BLaER1 treated with 17β-estradiol and CSF1 and Interleukin-3, amounts not matched to agents 10 nM and 100 nM (cell line): Measurements from ENCODE around the gene SMARCA2.

ENCODE experiments used
- H3K27ac ChIP-seq, 11 experiments: shearing (Covaris generic); formaldehyde crosslinking; 2 replicates each; pipeline ENCODE4 v1.8.1; 2022
- H3K27me3 ChIP-seq, 11 experiments: shearing (Covaris generic); formaldehyde crosslinking; 2 replicates each; pipeline ENCODE4 v1.8.1; 2022
- H3K36me3 ChIP-seq, 11 experiments: shearing (Covaris generic); formaldehyde crosslinking; 2 replicates each; pipeline ENCODE4 v1.8.1; 2022
- H3K4me1 ChIP-seq, 10 experiments: shearing (Covaris generic); formaldehyde crosslinking; 2 replicates each; pipeline ENCODE4 v1.8.1; 2022
- H3K4me2 ChIP-seq, 11 experiments: shearing (Covaris generic); formaldehyde crosslinking; 2 replicates each; pipeline ENCODE4 v1.8.1; 2022
- H3K4me3 ChIP-seq, 10 experiments: shearing (Covaris generic); formaldehyde crosslinking; 2 replicates each; pipeline ENCODE4 v1.8.1; 2022
- H3K9ac ChIP-seq, 11 experiments: shearing (Covaris generic); formaldehyde crosslinking; 2 replicates each; pipeline ENCODE4 v1.8.1; 2022
- H3K9me3 ChIP-seq, 11 experiments: shearing (Covaris generic); formaldehyde crosslinking; replicated peaks in 1 of 11; 2 replicates each; pipeline ENCODE4 v1.8.1; 2022
- H4K20me1 ChIP-seq, 11 experiments: shearing (Covaris generic); formaldehyde crosslinking; 2 replicates each; pipeline ENCODE4 v1.8.1; 2022
- Cebpa-rat ChIP-seq, 11 experiments: shearing (Covaris generic); IDR thresholded peaks; 2 replicates each; pipeline ENCODE4 v1.8.1; 2022

Gene SMARCA2

GRCh38 chr9:2041736-2042135 is 26.6 kb downstream of the SMARCA2 start:
- H3K9me3 ChIP-seq, result peaks cover 0 to 7% (median 0%) of the 10 kb centered on the region in 11 experiments; a peak in 2 of 22 replicates
- no peak overlapping the region for H3K9ac ChIP-seq
- H3K36me3 ChIP-seq, result peaks cover 57 to 86% (median 83%) of the 10 kb centered on the region in 11 experiments
- H3K4me2 ChIP-seq, result peak overlapping the region in 5 of 11 experiments; percentile 4 to 74 (median 42); a peak in 4 of 22 replicates
- peaks cover 0 to 75% (median 0%) of the 10 kb centered on the region in 11 experiments; a peak in 6 of 22 replicates for H4K20me1 ChIP-seq
- no peak overlapping the region for H3K4me3 ChIP-seq
- peaks cover 26 to 39% (median 34%) of the 10 kb centered on the region in 10 experiments for H3K4me1 ChIP-seq
- H3K27me3 ChIP-seq, result no peaks in the 10 kb centered on the region
- no peak for TF ChIP-seq Cebpa-rat (IDR thresholded peaks at IDR 0.05)
- H3K27ac ChIP-seq, result no peak overlapping the region

- Histone ChIP-seq H3K9ac (no peak overlapping the region), H3K27ac (peak overlapping the region in 4 of 11 experiments; percentile 35 to 57 (median 43); a peak in 6 of 22 replicates), H3K4me1 (peaks cover 26 to 34% (median 32%) of the 10 kb centered on the region in 10 experiments), H4K20me1 (peaks cover 0 to 68% (median 0%) of the 10 kb centered on the region in 11 experiments; a peak in 7 of 22 replicates), H3K4me3 (no peak overlapping the region), H3K27me3 (no peaks in the 10 kb centered on the region), H3K9me3 (peaks cover 0 to 7% (median 0%) of the 10 kb centered on the region in 11 experiments; a peak in 2 of 22 replicates), H3K4me2 (peak overlapping the region; percentile 42 to 75 (median 59)), H3K36me3 (peaks cover 59 to 86% (median 83%) of the 10 kb centered on the region in 11 experiments)
- no peak for TF ChIP-seq Cebpa-rat (IDR thresholded peaks at IDR 0.05)
These were observed 28.1 kb downstream of the SMARCA2 start for GRCh38 chr9:2043243-2043642.

GRCh38 chr9:2043881-2044462 is 28.8 kb downstream of the SMARCA2 start:
- Histone ChIP-seq H4K20me1 (peaks cover 0 to 62% (median 0%) of the 10 kb centered on the region in 11 experiments; a peak in 7 of 22 replicates), H3K9me3 (peaks cover 0 to 7% (median 0%) of the 10 kb centered on the region in 11 experiments; a peak in 2 of 22 replicates), H3K4me1 (peaks cover 26 to 34% (median 29%) of the 10 kb centered on the region in 10 experiments), H3K4me3 (no peak overlapping the region), H3K36me3 (peaks cover 54 to 85% (median 79%) of the 10 kb centered on the region in 11 experiments), H3K27ac (peak overlapping the region in 9 of 11 experiments; percentile 8 to 48 (median 38); a peak in 13 of 22 replicates), H3K9ac (peak overlapping the region in 2 of 11 experiments; percentile 4 to 8; a peak in 1 of 22 replicates), H3K4me2 (peak overlapping the region; percentile 42 to 75 (median 59)), H3K27me3 (no peaks in the 10 kb centered on the region)
- no peak for TF ChIP-seq Cebpa-rat (IDR thresholded peaks at IDR 0.05)

- H3K9ac ChIP-seq, result no peak overlapping the region
- no peak overlapping the region for H3K4me2 ChIP-seq
- H3K4me3 ChIP-seq, result no peak overlapping the region
- H3K4me1 ChIP-seq, result peaks cover 21 to 28% (median 25%) of the 10 kb centered on the region in 10 experiments
- TF ChIP-seq Cebpa-rat (IDR thresholded peaks at IDR 0.05), result no peak
- H3K36me3 ChIP-seq, result peaks cover 32 to 82% (median 69%) of the 10 kb centered on the region in 11 experiments
- peaks cover 0 to 5% (median 0%) of the 10 kb centered on the region in 11 experiments; a peak in 1 of 22 replicates for H3K9me3 ChIP-seq
- peaks cover 0 to 43% (median 0%) of the 10 kb centered on the region in 11 experiments; a peak in 6 of 22 replicates for H4K20me1 ChIP-seq
- H3K27me3 ChIP-seq, result no peaks in the 10 kb centered on the region
- no peak overlapping the region for H3K27ac ChIP-seq
These were observed 32.1 kb downstream of the SMARCA2 start for GRCh38 chr9:2047144-2047671.

GRCh38 chr9:2047916-2048315 is 32.8 kb downstream of the SMARCA2 start:
- Histone ChIP-seq H3K9ac (no peak overlapping the region), H3K27me3 (no peaks in the 10 kb centered on the region), H3K4me3 (no peak overlapping the region), H3K27ac (no peak overlapping the region), H3K9me3 (peaks cover 0 to 5% (median 0%) of the 10 kb centered on the region in 11 experiments; a peak in 1 of 22 replicates), H4K20me1 (peaks cover 0 to 40% (median 3%) of the 10 kb centered on the region in 11 experiments; a peak in 7 of 22 replicates), H3K4me2 (no peak overlapping the region), H3K4me1 (peaks cover 19 to 27% (median 24%) of the 10 kb centered on the region in 10 experiments), H3K36me3 (peaks cover 29 to 75% (median 62%) of the 10 kb centered on the region in 11 experiments)
- TF ChIP-seq Cebpa-rat (IDR thresholded peaks at IDR 0.05), result no peak

GRCh38 chr9:2050236-2050635 is 35.1 kb downstream of the SMARCA2 start:
- Histone ChIP-seq H3K4me2 (no peak overlapping the region), H4K20me1 (peaks cover 0 to 29% (median 10%) of the 10 kb centered on the region in 11 experiments; a peak in 8 of 22 replicates), H3K36me3 (peaks cover 35 to 73% (median 62%) of the 10 kb centered on the region in 11 experiments), H3K9me3 (peaks cover 0 to 5% (median 0%) of the 10 kb centered on the region in 11 experiments; a peak in 1 of 22 replicates), H3K4me3 (no peak overlapping the region), H3K9ac (no peak overlapping the region), H3K4me1 (peaks cover 20 to 31% (median 27%) of the 10 kb centered on the region in 10 experiments), H3K27me3 (no peaks in the 10 kb centered on the region), H3K27ac (no peak overlapping the region)
- TF ChIP-seq Cebpa-rat (IDR thresholded peaks at IDR 0.05), result no peak

- peak overlapping the region; percentile 35 to 63 (median 57); a peak in 21 of 22 replicates for H3K27ac ChIP-seq
- H3K4me2 ChIP-seq, result peak overlapping the region; percentile 52 to 86 (median 73)
- H3K4me1 ChIP-seq, result peaks cover 20 to 31% (median 27%) of the 10 kb centered on the region in 10 experiments
- no peaks in the 10 kb centered on the region for H3K27me3 ChIP-seq
- H3K36me3 ChIP-seq, result peaks cover 52 to 77% (median 66%) of the 10 kb centered on the region in 11 experiments
- H3K4me3 ChIP-seq, result no peak overlapping the region
- H3K9me3 ChIP-seq, result no peaks in the 10 kb centered on the region
- peak in 2 of 11 experiments; percentile 40 to 69; a peak in 2 of 22 replicates for TF ChIP-seq Cebpa-rat (IDR thresholded peaks at IDR 0.05)
- H4K20me1 ChIP-seq, result peaks cover 0 to 28% (median 10%) of the 10 kb centered on the region in 11 experiments; a peak in 8 of 22 replicates
- peak overlapping the region in 9 of 11 experiments; percentile 4 to 39 (median 27); a peak in 10 of 22 replicates for H3K9ac ChIP-seq
These were observed 39.0 kb downstream of the SMARCA2 start for GRCh38 chr9:2053883-2054845.

- TF ChIP-seq Cebpa-rat (IDR thresholded peaks at IDR 0.05), result no peak
- no peak overlapping the region for H3K27ac ChIP-seq
- H3K9ac ChIP-seq, result no peak overlapping the region
- H4K20me1 ChIP-seq, result peaks cover 0 to 23% (median 10%) of the 10 kb centered on the region in 11 experiments; a peak in 8 of 22 replicates
- no peak overlapping the region for H3K4me3 ChIP-seq
- H3K4me2 ChIP-seq, result peak overlapping the region in 1 of 11 experiments; percentile 79; a peak in 3 of 22 replicates
- H3K4me1 ChIP-seq, result peaks cover 20 to 31% (median 27%) of the 10 kb centered on the region in 10 experiments
- no peaks in the 10 kb centered on the region for H3K27me3 ChIP-seq
- H3K9me3 ChIP-seq, result no peaks in the 10 kb centered on the region
- peaks cover 57 to 77% (median 67%) of the 10 kb centered on the region in 11 experiments for H3K36me3 ChIP-seq
These were observed 40.1 kb downstream of the SMARCA2 start for GRCh38 chr9:2055203-2055658.
